HFF-Myc (cell line): ENCODE measurements around the gene SOS2.

Source experiments
- DNase-seq: peaks from one replicate; pipeline ENCODE4 v3.0.0-alpha.2; 2011; ENCODE audit warnings: low read depth; ENCODE audit errors: extremely low read depth
- H3K4me3 ChIP-seq: replicated peaks from 2 replicates; pipeline ENCODE4 v1.5.1; 2011; ENCODE audit warnings: low read depth, mild to moderate bottlenecking, control low read depth, low read length
- CTCF ChIP-seq: IDR thresholded peaks from 2 replicates; pipeline ENCODE4 v1.5.1; 2012; ENCODE audit warnings: mild to moderate bottlenecking, low read depth, low read length, control low read depth; ENCODE audit errors: missing control alignments

SOS2 gene

GRCh38 chr14:50222055-50222613, 9.2 kb downstream of the SOS2 start:
- H3K4me3 ChIP-seq, result no peak overlapping the region
- TF ChIP-seq CTCF, result no peak
- DNase-seq, result no peak

GRCh38 chr14:50218501-50218900, 12.9 kb downstream of the SOS2 start:
- H3K4me3 ChIP-seq, result no peak overlapping the region
- DNase-seq, result no peak
- no peak for TF ChIP-seq CTCF

GRCh38 chr14:50215416-50215815, 16.0 kb downstream of the SOS2 start:
- DNase-seq, result no peak
- H3K4me3 ChIP-seq, result no peak overlapping the region
- TF ChIP-seq CTCF, result no peak

GRCh38 chr14:50213795-50214194, 17.6 kb downstream of the SOS2 start:
- TF ChIP-seq CTCF, result no peak
- DNase-seq, result no peak
- H3K4me3 ChIP-seq, result no peak overlapping the region

- no peak for TF ChIP-seq CTCF
- no peak overlapping the region for H3K4me3 ChIP-seq
- no peak for DNase-seq
Observed at GRCh38 chr14:50212726-50213125, 18.7 kb downstream of the SOS2 start.

GRCh38 chr14:50210074-50210473, 21.3 kb downstream of the SOS2 start:
- no peak overlapping the region for H3K4me3 ChIP-seq
- no peak for TF ChIP-seq CTCF
- no peak for DNase-seq

GRCh38 chr14:50198499-50198898, 32.9 kb downstream of the SOS2 start:
- no peak for DNase-seq
- H3K4me3 ChIP-seq, result no peak overlapping the region
- no peak for TF ChIP-seq CTCF
